Keratinocyte (primary cell): ENCODE measurements around the gene TTC16. TPM values are rescaled to one million over a fixed set of nuclear protein-coding genes. Genes with fewer than 3 reads are reported as not detected.

Experiments used
- DNase-seq: peaks from one replicate; pipeline ENCODE4 v3.0.0-alpha.2; 2011; ENCODE audit warnings: low read depth, missing footprints, low spot score
- FAIRE-seq: peaks from 2 replicates; lab custom pipeline; 2011; peaks lifted over from hg19 to GRCh38; lab: Jason Lieb, UNC
- H2AFZ ChIP-seq: 2 replicates; pipeline ENCODE4 v1.6.0; 2012; ENCODE audit warnings: low read length, control low read depth, inconsistent platforms; ENCODE audit not compliant: control insufficient read depth
- H3K27ac ChIP-seq: 2 replicates; pipeline ENCODE4 v1.5.1; 2011; ENCODE audit warnings: low read length; ENCODE audit not compliant: control insufficient read depth, insufficient read depth
- H3K27me3 ChIP-seq: 3 replicates; pipeline ENCODE4 v1.6.0; 2011; ENCODE audit warnings: low read length; ENCODE audit not compliant: control insufficient read depth, insufficient read depth; ENCODE audit errors: extremely low read depth
- H3K36me3 ChIP-seq, 2 experiments: 2 replicates in 1 of 2; 3 replicates in 1 of 2; pipeline ENCODE4 v1.5.1; 2011; ENCODE audit warnings: low read length in 2 of 2, mild to moderate bottlenecking in 1 of 2; ENCODE audit not compliant: control insufficient read depth in 2 of 2, insufficient read depth in 2 of 2; ENCODE audit errors: extremely low read depth in 1 of 2
- H3K4me1 ChIP-seq: 3 replicates; pipeline ENCODE4 v1.5.1; 2011; ENCODE audit warnings: low read length; ENCODE audit not compliant: control insufficient read depth, insufficient read depth; ENCODE audit errors: extremely low read depth
- H3K4me2 ChIP-seq: 3 replicates; pipeline ENCODE4 v1.6.0; 2011; ENCODE audit warnings: low read depth, low read length; ENCODE audit not compliant: control insufficient read depth, insufficient read depth; ENCODE audit errors: extremely low read depth
- H3K4me3 ChIP-seq, 3 experiments: fragments of 200-600 bp in 1 of 3; sonication (generic) in 1 of 3; 2 replicates in 2 of 3; 3 replicates in 1 of 3; pipeline ENCODE4 v1.5.1; 2011 to 2016; ENCODE audit warnings: low read length in 3 of 3, mild to moderate bottlenecking in 3 of 3, control low read depth in 2 of 3, inconsistent platforms in 1 of 3, low read depth in 1 of 3, mixed read lengths in 1 of 3, mixed run types in 1 of 3, moderate library complexity in 1 of 3; ENCODE audit not compliant: control insufficient read depth in 2 of 3, insufficient read depth in 2 of 3; ENCODE audit errors: extremely low read depth in 1 of 3
- H3K79me2 ChIP-seq: 2 replicates; pipeline ENCODE4 v1.6.0; 2012; ENCODE audit warnings: low read length; ENCODE audit not compliant: control insufficient read depth, insufficient read depth
- H3K9ac ChIP-seq: 3 replicates; pipeline ENCODE4 v1.6.0; 2011; ENCODE audit warnings: low read length; ENCODE audit not compliant: control insufficient read depth, insufficient read depth; ENCODE audit errors: extremely low read depth
- H3K9me1 ChIP-seq: 3 replicates; pipeline ENCODE4 v1.6.0; 2011; ENCODE audit warnings: low read length; ENCODE audit not compliant: control insufficient read depth, insufficient read depth; ENCODE audit errors: extremely low read depth
- H3K9me3 ChIP-seq: 2 replicates; pipeline ENCODE4 v1.5.1; 2012; ENCODE audit warnings: low read depth, low read length; ENCODE audit not compliant: control insufficient read depth
- H4K20me1 ChIP-seq: 3 replicates; pipeline ENCODE4 v1.6.0; 2011; ENCODE audit warnings: low read length; ENCODE audit not compliant: control insufficient read depth, insufficient read depth; ENCODE audit errors: extremely low read depth
- EZH2 ChIP-seq: IDR thresholded peaks from one replicate; pipeline ENCODE4 v1.6.1; 2012; ENCODE audit warnings: inconsistent platforms, mild to moderate bottlenecking, low read length, moderate library complexity
- dilution Hi-C: fragments of 300-500 bp; cut with MboI; formaldehyde crosslinking; loops from one replicate; pipeline ENCODE4 v1.7.0; 2020; ENCODE audit warnings: low sequenced_read_pairs; ENCODE audit not compliant: extremely low pct_ligation_motif_present
- polyA plus RNA-seq, 5 experiments: library from polyadenylated mRNA; depleted of rRNA in 3 of 5; stranded (reverse) in 3 of 5; stranded (forward) in 1 of 5; unstranded in 1 of 5; fragments of >200 nt; gene quantifications; 1 replicate in 1 of 5; 2 replicates in 3 of 5; 3 replicates in 1 of 5; pipeline versions ENCODE4 v1.2.1 to v1.2.3, GENCODE V29; 2011 to 2012; ENCODE audit warnings: missing spikeins in 2 of 5, low read depth in 1 of 5, low replicate concordance in 1 of 5
- TF ChIP-seq, protein P1 (sequence below), 3 experiments: IDR thresholded peaks in 1 of 3; conservative IDR thresholded peaks in 1 of 3; optimal IDR thresholded peaks in 1 of 3; 2 replicates in 2 of 3; 3 replicates in 1 of 3; pipeline versions ENCODE3 to v1.5.1; 2011; ENCODE audit warnings: low read length in 3 of 3, mild to moderate bottlenecking in 3 of 3, moderate library complexity in 2 of 3, control low read depth in 1 of 3, inconsistent platforms in 1 of 3; ENCODE audit not compliant: insufficient read depth in 2 of 3; ENCODE audit errors: extremely low read depth in 1 of 3

TTC16 gene
- polyA plus RNA-seq, 1 donor (not counting 4 experiments of a cell fraction or from before 2014, with no cell fraction given) = not detected

DNA sequence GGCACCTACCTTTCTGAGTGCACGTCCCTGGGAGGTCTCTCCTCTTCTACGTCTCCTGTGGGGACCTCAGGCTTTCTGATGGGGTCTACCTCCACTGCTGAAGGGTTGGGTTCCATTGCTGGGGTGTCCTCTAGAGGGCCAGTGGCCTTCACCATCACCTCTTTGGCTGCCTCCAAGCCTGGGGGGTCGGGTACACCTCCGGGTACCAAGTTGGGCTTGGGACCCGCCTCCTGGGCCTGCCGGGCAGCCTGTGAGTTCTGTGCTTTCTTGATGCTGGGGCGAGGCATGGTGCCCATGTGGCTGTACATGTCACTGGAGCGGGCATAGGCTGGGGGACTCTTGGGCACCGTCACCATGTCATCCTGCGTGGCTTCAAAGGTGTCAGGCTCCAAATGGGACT, 58.1 kb downstream of the TTC16 start:
- Histone ChIP-seq H3K4me3 (no peak overlapping the region), H3K27me3 (no peaks in the 10 kb centered on the region), H3K79me2 (no peaks in the 10 kb centered on the region), H3K36me3 (no peaks in the 10 kb centered on the region), H3K27ac (no peak overlapping the region), H4K20me1 (no peaks in the 10 kb centered on the region), H3K4me1 (peaks cover 10% of the 10 kb centered on the region), H2AFZ (no peak overlapping the region), H3K9ac (no peak overlapping the region), H3K9me3 (no peaks in the 10 kb centered on the region), H3K4me2 (no peak overlapping the region), H3K9me1 (no peaks in the 10 kb centered on the region)
- TF ChIP-seq, protein P1, sequence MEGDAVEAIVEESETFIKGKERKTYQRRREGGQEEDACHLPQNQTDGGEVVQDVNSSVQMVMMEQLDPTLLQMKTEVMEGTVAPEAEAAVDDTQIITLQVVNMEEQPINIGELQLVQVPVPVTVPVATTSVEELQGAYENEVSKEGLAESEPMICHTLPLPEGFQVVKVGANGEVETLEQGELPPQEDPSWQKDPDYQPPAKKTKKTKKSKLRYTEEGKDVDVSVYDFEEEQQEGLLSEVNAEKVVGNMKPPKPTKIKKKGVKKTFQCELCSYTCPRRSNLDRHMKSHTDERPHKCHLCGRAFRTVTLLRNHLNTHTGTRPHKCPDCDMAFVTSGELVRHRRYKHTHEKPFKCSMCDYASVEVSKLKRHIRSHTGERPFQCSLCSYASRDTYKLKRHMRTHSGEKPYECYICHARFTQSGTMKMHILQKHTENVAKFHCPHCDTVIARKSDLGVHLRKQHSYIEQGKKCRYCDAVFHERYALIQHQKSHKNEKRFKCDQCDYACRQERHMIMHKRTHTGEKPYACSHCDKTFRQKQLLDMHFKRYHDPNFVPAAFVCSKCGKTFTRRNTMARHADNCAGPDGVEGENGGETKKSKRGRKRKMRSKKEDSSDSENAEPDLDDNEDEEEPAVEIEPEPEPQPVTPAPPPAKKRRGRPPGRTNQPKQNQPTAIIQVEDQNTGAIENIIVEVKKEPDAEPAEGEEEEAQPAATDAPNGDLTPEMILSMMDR (optimal IDR thresholded peaks at IDR 0.05 in 1 of 3, IDR thresholded peaks at IDR 0.05 in 1 of 3, conservative IDR thresholded peaks at IDR 0.05 in 1 of 3; ENCODE audit: extremely low read depth in 1 of 3, insufficient read depth in 2 of 3, low read length in 3 of 3) = no peak
- TF ChIP-seq EZH2 = no peak
- dilution Hi-C loops = no loop called here
- DNase-seq = no peak
- no peak for FAIRE-seq

DNA sequence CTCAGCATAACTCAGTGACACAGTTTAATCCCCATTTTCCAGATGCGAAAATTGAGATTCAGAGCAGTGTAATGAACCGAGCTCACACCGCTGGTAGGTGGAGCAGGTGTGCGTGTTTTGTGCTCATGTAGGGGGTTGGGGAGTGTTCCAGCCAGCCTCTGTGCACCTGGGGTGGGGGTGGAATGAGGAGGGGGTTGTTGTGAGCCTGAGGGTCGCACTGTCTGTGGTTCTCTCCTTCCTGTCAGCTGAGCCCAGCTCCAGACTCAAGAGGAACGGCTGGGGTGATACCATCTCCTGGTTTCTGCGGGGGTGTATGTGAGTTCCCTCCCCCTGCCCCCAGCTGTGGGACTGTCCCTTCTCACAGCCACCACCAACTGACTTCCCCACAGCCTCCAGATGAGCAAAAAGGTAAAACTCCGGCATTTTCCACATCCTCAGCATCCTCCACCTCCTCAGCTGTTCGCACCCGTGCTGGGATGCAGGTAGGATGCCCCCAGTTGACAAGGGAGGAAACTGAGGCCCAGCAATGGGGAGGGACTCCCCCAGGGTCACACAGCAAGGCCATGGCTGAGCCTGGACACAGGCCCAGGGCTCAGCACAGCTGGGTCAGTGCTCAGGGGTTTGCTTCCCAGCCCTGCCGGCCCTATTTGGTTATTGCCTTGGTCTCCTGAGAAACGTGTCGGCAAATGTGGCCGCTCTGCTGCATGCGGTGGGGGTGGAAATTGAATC, 60.5 kb downstream of the TTC16 start:
- Histone ChIP-seq H3K4me2 (no peak overlapping the region), H3K9me3 (no peaks in the 10 kb centered on the region), H3K79me2 (no peaks in the 10 kb centered on the region), H3K4me1 (peaks cover 3% of the 10 kb centered on the region), H3K9me1 (no peaks in the 10 kb centered on the region), H3K9ac (no peak overlapping the region), H3K36me3 (no peaks in the 10 kb centered on the region), H2AFZ (no peak overlapping the region), H3K27ac (no peak overlapping the region), H3K27me3 (no peaks in the 10 kb centered on the region), H4K20me1 (no peaks in the 10 kb centered on the region), H3K4me3 (no peak overlapping the region)
- dilution Hi-C loops = no loop called here
- DNase-seq (no peak), FAIRE-seq (no peak)
- TF ChIP-seq, protein P1 (optimal IDR thresholded peaks at IDR 0.05 in 1 of 3, IDR thresholded peaks at IDR 0.05 in 1 of 3, conservative IDR thresholded peaks at IDR 0.05 in 1 of 3; ENCODE audit: extremely low read depth in 1 of 3, insufficient read depth in 2 of 3, low read length in 3 of 3) = no peak
- no peak for TF ChIP-seq EZH2
